ENCODE data around the gene SPA17.

Gene SPA17

DNA sequence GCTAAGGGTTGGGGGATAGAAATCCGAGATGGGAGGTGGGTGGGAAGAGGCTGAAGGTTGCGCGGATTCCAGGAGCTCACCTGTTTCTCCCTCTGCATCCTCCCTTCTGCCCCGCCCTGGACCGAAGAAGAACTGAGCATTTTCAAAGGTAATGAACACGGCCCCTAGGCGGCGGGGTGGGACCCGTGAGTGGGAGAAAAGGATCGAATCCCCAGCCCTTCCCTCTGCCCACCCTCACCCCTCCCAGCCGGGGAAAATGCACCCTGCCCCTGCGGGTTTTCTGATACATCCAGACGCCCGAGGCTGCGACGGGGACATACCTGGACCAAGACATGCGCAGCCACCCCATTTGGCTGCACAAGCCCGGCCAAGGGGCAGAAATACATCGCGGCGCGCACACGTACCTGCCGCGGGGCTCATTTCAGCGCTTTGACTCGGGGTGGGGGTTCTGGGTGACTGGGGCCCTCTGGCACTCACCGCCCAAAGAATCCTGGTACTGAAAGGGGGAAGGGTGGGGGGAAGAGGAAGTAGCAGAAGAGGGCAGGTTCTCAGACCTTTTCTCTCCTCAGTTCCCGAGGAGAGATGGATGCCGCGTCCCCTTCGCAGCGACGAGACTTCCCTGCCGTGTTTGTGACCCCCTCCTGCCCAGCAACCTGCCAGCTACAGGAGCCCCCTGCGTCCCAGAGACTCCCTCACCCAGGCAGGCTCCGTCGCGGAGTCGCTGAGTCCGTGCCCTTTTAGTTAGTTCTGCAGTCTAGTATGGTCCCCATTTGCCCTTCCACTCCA lies 72.3 kb downstream of the SPA17 start:
- TF ChIP-seq TAF1 (IDR thresholded peaks at IDR 0.05; ENCODE audit: borderline replicate concordance, insufficient read depth, low read length) (no peak), POLR2AphosphoS5 (IDR thresholded peaks at IDR 0.05; ENCODE audit: low read depth, low read length) (no peak), SIN3A (IDR thresholded peaks at IDR 0.05; ENCODE audit: borderline replicate concordance, insufficient read depth, low read length) (no peak), FOXP2 (optimal IDR thresholded peaks at IDR 0.05; ENCODE audit: borderline replicate concordance, extremely low read depth, extremely low read length, insufficient read depth) (no peak)
- TF ChIP-seq, protein P1, sequence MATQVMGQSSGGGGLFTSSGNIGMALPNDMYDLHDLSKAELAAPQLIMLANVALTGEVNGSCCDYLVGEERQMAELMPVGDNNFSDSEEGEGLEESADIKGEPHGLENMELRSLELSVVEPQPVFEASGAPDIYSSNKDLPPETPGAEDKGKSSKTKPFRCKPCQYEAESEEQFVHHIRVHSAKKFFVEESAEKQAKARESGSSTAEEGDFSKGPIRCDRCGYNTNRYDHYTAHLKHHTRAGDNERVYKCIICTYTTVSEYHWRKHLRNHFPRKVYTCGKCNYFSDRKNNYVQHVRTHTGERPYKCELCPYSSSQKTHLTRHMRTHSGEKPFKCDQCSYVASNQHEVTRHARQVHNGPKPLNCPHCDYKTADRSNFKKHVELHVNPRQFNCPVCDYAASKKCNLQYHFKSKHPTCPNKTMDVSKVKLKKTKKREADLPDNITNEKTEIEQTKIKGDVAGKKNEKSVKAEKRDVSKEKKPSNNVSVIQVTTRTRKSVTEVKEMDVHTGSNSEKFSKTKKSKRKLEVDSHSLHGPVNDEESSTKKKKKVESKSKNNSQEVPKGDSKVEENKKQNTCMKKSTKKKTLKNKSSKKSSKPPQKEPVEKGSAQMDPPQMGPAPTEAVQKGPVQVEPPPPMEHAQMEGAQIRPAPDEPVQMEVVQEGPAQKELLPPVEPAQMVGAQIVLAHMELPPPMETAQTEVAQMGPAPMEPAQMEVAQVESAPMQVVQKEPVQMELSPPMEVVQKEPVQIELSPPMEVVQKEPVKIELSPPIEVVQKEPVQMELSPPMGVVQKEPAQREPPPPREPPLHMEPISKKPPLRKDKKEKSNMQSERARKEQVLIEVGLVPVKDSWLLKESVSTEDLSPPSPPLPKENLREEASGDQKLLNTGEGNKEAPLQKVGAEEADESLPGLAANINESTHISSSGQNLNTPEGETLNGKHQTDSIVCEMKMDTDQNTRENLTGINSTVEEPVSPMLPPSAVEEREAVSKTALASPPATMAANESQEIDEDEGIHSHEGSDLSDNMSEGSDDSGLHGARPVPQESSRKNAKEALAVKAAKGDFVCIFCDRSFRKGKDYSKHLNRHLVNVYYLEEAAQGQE (IDR thresholded peaks at IDR 0.05; ENCODE audit: insufficient read depth in 1 of 2, low read depth in 2 of 2, low read length in 2 of 2): no peak

GRCh38 chr11:124746621-124747243 lies 73.0 kb downstream of the SPA17 start:
- TF ChIP-seq, protein P1 (IDR thresholded peaks at IDR 0.05; ENCODE audit: insufficient read depth in 1 of 2, low read depth in 2 of 2, low read length in 2 of 2): no peak
- TF ChIP-seq SIN3A (IDR thresholded peaks at IDR 0.05; ENCODE audit: borderline replicate concordance, insufficient read depth, low read length) (no peak), POLR2AphosphoS5 (IDR thresholded peaks at IDR 0.05; ENCODE audit: low read depth, low read length) (no peak), FOXP2 (optimal IDR thresholded peaks at IDR 0.05; ENCODE audit: borderline replicate concordance, extremely low read depth, extremely low read length, insufficient read depth) (no peak), TAF1 (IDR thresholded peaks at IDR 0.05; ENCODE audit: borderline replicate concordance, insufficient read depth, low read length) (no peak)

Data from PFSK-1 (cell line).